ENCODE results near the gene KRTCAP3. TPM values are rescaled to one million over a fixed set of nuclear protein-coding genes. Genes with fewer than 3 reads are reported as not detected.

The KRTCAP3 gene
- total and polyA plus RNA-seq, 9 of the 15 experiments (the other 6 are each of a cell fraction or from before 2014, with no cell fraction given), result 0.24 to 1.4 (median 0.73) TPM

DNA sequence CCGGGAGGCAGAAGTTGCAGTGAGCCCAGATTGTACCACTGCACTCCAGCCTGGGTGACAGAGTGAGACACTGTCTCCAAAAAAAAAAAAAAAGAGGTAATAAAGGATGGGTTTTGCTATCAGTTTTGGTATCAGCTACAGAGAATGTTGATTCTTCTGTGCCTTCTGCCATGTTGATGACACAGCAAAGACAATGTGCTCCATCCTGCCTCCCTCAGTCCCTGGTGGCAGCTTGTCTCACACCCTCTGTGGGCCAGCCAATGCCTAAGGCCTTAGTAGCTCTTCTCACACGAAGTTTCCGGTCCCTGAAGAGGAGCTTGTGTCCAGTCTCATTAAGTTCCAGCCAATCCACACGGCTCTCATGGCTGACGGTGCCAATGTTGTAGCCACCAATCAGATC is 29.8 kb downstream of the KRTCAP3 start:
- FAIRE-seq (peak; percentile 11), DNase-seq (ENCODE audit: extremely low read depth in 1 of 4, low spot score in 3 of 4) (peak in 3 of 4 experiments; percentile 17 to 38 (median 31)), ATAC-seq (peak; percentile 92)
- no peak overlapping the region for H3K4me3 ChIP-seq
- no peaks in the 10 kb centered on the region for H3K9me1 ChIP-seq (ENCODE audit: control insufficient read depth, insufficient read depth, low read length)
- intact Hi-C loops (cut with micrococcal nuclease), result no loop called here
- H3K36me3 ChIP-seq (ENCODE audit: control insufficient read depth, insufficient read depth, low read length), result peaks cover 23% of the 10 kb centered on the region
- in situ Hi-C loops (cut with MboI), result no loop called here
- no peaks in the 10 kb centered on the region for H3K9me3 ChIP-seq (replicated peaks; ENCODE audit: control insufficient read depth, insufficient read depth, low read depth, low read length)
- BruUV-seq (replicated peaks), result no TSS peak
- ChIA-PET POLR2A (interaction anchor here (0.6 to 1.2 kb wide), 6 partner anchors 13 to 157 kb away, joined by 3 to 7 read pairs (median 3); partner anchors contain the start of genes CCDC121 and GPN1), CTCF (ENCODE audit: low intra/inter-chr PET ratio) (no interaction called here)
- 77% methylated on average over 5 of the region's 5 CpGs for WGBS (ENCODE audit: insufficient coverage, low coverage, missing lambda C conversion rate)
- H2AFZ ChIP-seq (ENCODE audit: low read depth, low read length), result 0 out of 2 replicates have a peak overlapping the region, but pooled peaks have one; percentile 53
- no peaks in the 10 kb centered on the region for H3K27me3 ChIP-seq (ENCODE audit: control insufficient read depth in 2 of 2, insufficient read depth in 2 of 2, low read length in 2 of 2)
- peak overlapping the region; percentile 9; the same call in 1 of the 3 replicates for H3K27ac ChIP-seq (ENCODE audit: extremely low read depth, low read depth, low read length)
- H3K79me2 ChIP-seq (ENCODE audit: control insufficient read depth, insufficient read depth, low read length), result no peaks in the 10 kb centered on the region
- no peak overlapping the region for H3K4me2 ChIP-seq (ENCODE audit: insufficient read depth, low read length)
- peaks cover 0 to 4% of the 10 kb centered on the region in 2 experiments; a peak in 3 of 5 replicates for H3K4me1 ChIP-seq (replicated peaks in 1 of 2; ENCODE audit: control insufficient read depth in 2 of 2, insufficient read depth in 2 of 2, low read length in 2 of 2)
- H4K20me1 ChIP-seq (replicated peaks; ENCODE audit: control insufficient read depth, insufficient read depth, low read length), result no peaks in the 10 kb centered on the region
- H3K9ac ChIP-seq (ENCODE audit: insufficient read depth in 1 of 2, low read depth in 2 of 2, low read length in 2 of 2), result no peak overlapping the region
- TF ChIP-seq EWSR1 (IDR thresholded peaks at IDR 0.05; ENCODE audit: borderline replicate concordance, low read depth, partially characterized antibody) (no peak), KAT8 (IDR thresholded peaks at IDR 0.05; ENCODE audit: low read depth) (no peak), ELF2 (CRISPR knock-in tag; IDR thresholded peaks at IDR 0.05) (no peak), POLR2AphosphoS5 (IDR thresholded peaks at IDR 0.05; ENCODE audit: control insufficient read depth, insufficient read depth, low read depth, low read length) (no peak), POLR2B (IDR thresholded peaks at IDR 0.05; ENCODE audit: low read depth, partially characterized antibody) (no peak), PTTG1 (tag; IDR thresholded peaks at IDR 0.05; ENCODE audit: low read depth) (no peak), ETV1 (tag; conservative IDR thresholded peaks at IDR 0.05; ENCODE audit: low read depth) (no peak), MAFG (tag; conservative IDR thresholded peaks at IDR 0.05) (peak; percentile 80), ZNF436 (CRISPR knock-in tag; IDR thresholded peaks at IDR 0.05) (no peak), MAFF (IDR thresholded peaks at IDR 0.05; ENCODE audit: low read length) (peak; percentile 52; the same call in 1 of the 2 replicates), MCM5 (IDR thresholded peaks at IDR 0.05; ENCODE audit: low read depth) (no peak), ELF1 (tag; IDR thresholded peaks at IDR 0.05) (no peak), CREB1 (IDR thresholded peaks at IDR 0.05) (no peak), CREB1 (CRISPR knock-in tag; IDR thresholded peaks at IDR 0.05) (no peak), PHB (CRISPR knock-in tag; IDR thresholded peaks at IDR 0.05) (no peak), FOS (IDR thresholded peaks at IDR 0.05; ENCODE audit: extremely low read depth, insufficient read length) (no peak), ETV5 (CRISPR knock-in tag; IDR thresholded peaks at IDR 0.05; ENCODE audit: low read depth) (no peak), ZNF316 (IDR thresholded peaks at IDR 0.05) (peak; percentile 91), ZFPM2 (CRISPR knock-in tag; IDR thresholded peaks at IDR 0.05) (no peak), PURB (CRISPR knock-in tag; IDR thresholded peaks at IDR 0.05; ENCODE audit: low read depth) (no peak), ZBTB7A (IDR thresholded peaks at IDR 0.05; ENCODE audit: borderline replicate concordance, control insufficient read depth, low read depth, low read length) (no peak), HSF4 (CRISPR knock-in tag; IDR thresholded peaks at IDR 0.05; ENCODE audit: borderline replicate concordance) (no peak)
- TF ChIP-seq, protein P1, sequence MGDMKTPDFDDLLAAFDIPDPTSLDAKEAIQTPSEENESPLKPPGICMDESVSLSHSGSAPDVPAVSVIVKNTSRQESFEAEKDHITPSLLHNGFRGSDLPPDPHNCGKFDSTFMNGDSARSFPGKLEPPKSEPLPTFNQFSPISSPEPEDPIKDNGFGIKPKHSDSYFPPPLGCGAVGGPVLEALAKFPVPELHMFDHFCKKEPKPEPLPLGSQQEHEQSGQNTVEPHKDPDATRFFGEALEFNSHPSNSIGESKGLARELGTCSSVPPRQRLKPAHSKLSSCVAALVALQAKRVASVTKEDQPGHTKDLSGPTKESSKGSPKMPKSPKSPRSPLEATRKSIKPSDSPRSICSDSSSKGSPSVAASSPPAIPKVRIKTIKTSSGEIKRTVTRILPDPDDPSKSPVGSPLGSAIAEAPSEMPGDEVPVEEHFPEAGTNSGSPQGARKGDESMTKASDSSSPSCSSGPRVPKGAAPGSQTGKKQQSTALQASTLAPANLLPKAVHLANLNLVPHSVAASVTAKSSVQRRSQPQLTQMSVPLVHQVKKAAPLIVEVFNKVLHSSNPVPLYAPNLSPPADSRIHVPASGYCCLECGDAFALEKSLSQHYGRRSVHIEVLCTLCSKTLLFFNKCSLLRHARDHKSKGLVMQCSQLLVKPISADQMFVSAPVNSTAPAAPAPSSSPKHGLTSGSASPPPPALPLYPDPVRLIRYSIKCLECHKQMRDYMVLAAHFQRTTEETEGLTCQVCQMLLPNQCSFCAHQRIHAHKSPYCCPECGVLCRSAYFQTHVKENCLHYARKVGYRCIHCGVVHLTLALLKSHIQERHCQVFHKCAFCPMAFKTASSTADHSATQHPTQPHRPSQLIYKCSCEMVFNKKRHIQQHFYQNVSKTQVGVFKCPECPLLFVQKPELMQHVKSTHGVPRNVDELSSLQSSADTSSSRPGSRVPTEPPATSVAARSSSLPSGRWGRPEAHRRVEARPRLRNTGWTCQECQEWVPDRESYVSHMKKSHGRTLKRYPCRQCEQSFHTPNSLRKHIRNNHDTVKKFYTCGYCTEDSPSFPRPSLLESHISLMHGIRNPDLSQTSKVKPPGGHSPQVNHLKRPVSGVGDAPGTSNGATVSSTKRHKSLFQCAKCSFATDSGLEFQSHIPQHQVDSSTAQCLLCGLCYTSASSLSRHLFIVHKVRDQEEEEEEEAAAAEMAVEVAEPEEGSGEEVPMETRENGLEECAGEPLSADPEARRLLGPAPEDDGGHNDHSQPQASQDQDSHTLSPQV (IDR thresholded peaks at IDR 0.05), result 0 out of 2 replicates have a peak, but pooled peaks have one; percentile 43
